Adrenal gland (tissue), 12 donors: ENCODE results near the gene SLC30A7. TPM values are rescaled to one million over a fixed set of nuclear protein-coding genes. Genes with fewer than 3 reads are reported as not detected.

ENCODE experiments used
- DNase-seq, 7 donors: peaks; one replicate each; pipeline ENCODE4 v3.0.0-alpha.2; 2019 to 2020
- H3K27ac ChIP-seq, 5 donors: fragments of 200-600 bp; sonication (generic) in 4 of 5; 1 replicate in 3 of 5; 2 replicates in 2 of 5; pipeline versions ENCODE4 v1.5.1 to v1.8.0; 2016 to 2020; ENCODE audit warnings: mild to moderate bottlenecking in 1 of 5
- H3K27me3 ChIP-seq: fragments of 200-600 bp; 2 replicates; pipeline ENCODE4 v1.8.0; 2021
- H3K36me3 ChIP-seq, 2 donors: fragments of 200-600 bp; replicated peaks in 1 of 2; 1 replicate in 1 of 2; 2 replicates in 1 of 2; pipeline versions ENCODE4 v1.5.1 to v1.8.0; 2018 to 2022
- H3K4me1 ChIP-seq, 2 donors: fragments of 200-600 bp; replicated peaks in 1 of 2; 1 replicate in 1 of 2; 2 replicates in 1 of 2; pipeline versions ENCODE4 v1.5.1 to v1.8.0; 2018 to 2021
- H3K4me3 ChIP-seq, 4 donors: fragments of 200-600 bp; sonication (generic) in 3 of 4; one replicate each; pipeline ENCODE4 v1.5.1; 2016 to 2018
- H3K9me3 ChIP-seq, 3 donors: fragments of 200-600 bp; sonication (generic) in 1 of 3; replicated peaks in 1 of 3; 1 replicate in 2 of 3; 2 replicates in 1 of 3; pipeline versions ENCODE4 v1.5.1 to v1.8.0; 2016 to 2021
- POLR2A ChIP-seq, 2 donors: fragments of 450-650 bp; IDR thresholded peaks; one replicate each; pipeline ENCODE4 v1.6.1; 2017; ENCODE audit warnings: antibody characterized with exemption in 2 of 2, mild to moderate bottlenecking in 2 of 2, moderate library complexity in 1 of 2
- WGBS, 4 donors: extraction: QIAGEN DNeasy Blood & Tissue Kit in 2 of 4; methylation state at CpG; one replicate each; pipeline versions ENCODE4 v1.1.5 to v1.1.7; 2013 to 2017; 5-methylcytosine and 5-hydroxymethylcytosine counted together
- intact Hi-C, 2 donors: fragments of 100-400 bp; cut with DNase I; formaldehyde crosslinking; loops; one replicate each; pipeline versions ENCODE4 v1.14.1 to v1.15.0; 2022 to 2023
- polyA plus RNA-seq, 3 donors: library from polyadenylated mRNA; stranded (reverse); fragments of 200-250 nt in 2 of 3; fragments of 350-450 nt in 1 of 3; fragmentation: Illumina TruSeq in 1 of 3; extraction: RNeasy Lipid Tissue Mini Kit (QIAGEN cat#74804) in 1 of 3; gene quantifications; one replicate each; pipeline ENCODE4 v1.2.3, GENCODE V29; 2013 to 2014
- total RNA-seq, 9 donors: library from RNA; depleted of rRNA in 4 of 9; stranded (reverse); fragments of >200 nt in 4 of 9; fragments of 120-200 nt in 1 of 9; fragmentation: NEBNext Ultra II Directional in 1 of 9; extraction: Animal tissue kit (Norgen Biotek cat#: 25700) in 1 of 9; gene quantifications; one replicate each; pipeline versions ENCODE4 v1.1.0 to v1.2.4, GENCODE V29; 2013 to 2023
- TF ChIP-seq, protein P1 (sequence below), 6 experiments: fragments of 450-650 bp in 4 of 6; fragments of 200-600 bp in 2 of 6; sonication (generic) in 1 of 6; IDR thresholded peaks; 1 replicate in 5 of 6; 2 replicates in 1 of 6; pipeline versions ENCODE4 v1.5.1 to v1.8.0; 2016 to 2021; ENCODE audit warnings: antibody characterized with exemption in 6 of 6, mild to moderate bottlenecking in 2 of 6, moderate library complexity in 1 of 6
- donor health status: healthy with polysubstance abuse.
- donor health status: Bipolar disorder and iron deficiency.
- donor health status: DM: yes; HTN: yes; CAD: no.
- donor health status: DM: no; HTN: no; CAD: no.
- donor health status: DM: no; HTN: no; CAD: no.
- donor health status: DM: yes; HTN: yes; CAD: no.

The SLC30A7 gene
- total and polyA plus RNA-seq, 12 donors: 3.1 to 79.8 (median 30.5) TPM

DNA sequence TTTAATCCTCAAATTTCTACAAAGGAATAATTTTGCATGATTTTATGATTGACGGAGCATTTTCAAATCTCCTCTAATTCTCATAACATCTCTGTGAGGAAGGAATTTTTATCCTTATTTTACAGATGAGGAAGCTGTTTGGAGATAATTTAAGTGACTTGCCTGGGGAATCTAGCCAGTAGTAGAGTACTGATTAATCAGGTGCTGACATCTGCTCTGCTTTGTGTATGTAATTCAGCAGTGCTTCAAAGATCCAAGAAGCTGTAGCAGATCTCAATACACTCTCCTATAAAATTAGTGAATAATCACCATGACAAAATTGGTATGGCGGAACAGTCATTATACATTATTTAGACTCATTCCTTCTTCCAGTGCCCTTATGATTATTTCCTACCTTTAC lies 83.7 kb downstream of the SLC30A7 start:
- 95 to 98% (median 97%) methylated on average over 2 of the region's 2 CpGs for WGBS, 4 donors
- Histone ChIP-seq H3K27ac (no peak overlapping the region), H3K4me3 (no peak overlapping the region), H3K4me1 (no peaks in the 10 kb centered on the region), H3K27me3 (no peaks in the 10 kb centered on the region), H3K36me3 (no peaks in the 10 kb centered on the region), H3K9me3 (no peaks in the 10 kb centered on the region)
- intact Hi-C loops: no loop called here
- no peak for DNase-seq
- TF ChIP-seq, protein P1, sequence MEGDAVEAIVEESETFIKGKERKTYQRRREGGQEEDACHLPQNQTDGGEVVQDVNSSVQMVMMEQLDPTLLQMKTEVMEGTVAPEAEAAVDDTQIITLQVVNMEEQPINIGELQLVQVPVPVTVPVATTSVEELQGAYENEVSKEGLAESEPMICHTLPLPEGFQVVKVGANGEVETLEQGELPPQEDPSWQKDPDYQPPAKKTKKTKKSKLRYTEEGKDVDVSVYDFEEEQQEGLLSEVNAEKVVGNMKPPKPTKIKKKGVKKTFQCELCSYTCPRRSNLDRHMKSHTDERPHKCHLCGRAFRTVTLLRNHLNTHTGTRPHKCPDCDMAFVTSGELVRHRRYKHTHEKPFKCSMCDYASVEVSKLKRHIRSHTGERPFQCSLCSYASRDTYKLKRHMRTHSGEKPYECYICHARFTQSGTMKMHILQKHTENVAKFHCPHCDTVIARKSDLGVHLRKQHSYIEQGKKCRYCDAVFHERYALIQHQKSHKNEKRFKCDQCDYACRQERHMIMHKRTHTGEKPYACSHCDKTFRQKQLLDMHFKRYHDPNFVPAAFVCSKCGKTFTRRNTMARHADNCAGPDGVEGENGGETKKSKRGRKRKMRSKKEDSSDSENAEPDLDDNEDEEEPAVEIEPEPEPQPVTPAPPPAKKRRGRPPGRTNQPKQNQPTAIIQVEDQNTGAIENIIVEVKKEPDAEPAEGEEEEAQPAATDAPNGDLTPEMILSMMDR (IDR thresholded peaks at IDR 0.05): no peak
- no peak for TF ChIP-seq POLR2A (IDR thresholded peaks at IDR 0.05)

DNA sequence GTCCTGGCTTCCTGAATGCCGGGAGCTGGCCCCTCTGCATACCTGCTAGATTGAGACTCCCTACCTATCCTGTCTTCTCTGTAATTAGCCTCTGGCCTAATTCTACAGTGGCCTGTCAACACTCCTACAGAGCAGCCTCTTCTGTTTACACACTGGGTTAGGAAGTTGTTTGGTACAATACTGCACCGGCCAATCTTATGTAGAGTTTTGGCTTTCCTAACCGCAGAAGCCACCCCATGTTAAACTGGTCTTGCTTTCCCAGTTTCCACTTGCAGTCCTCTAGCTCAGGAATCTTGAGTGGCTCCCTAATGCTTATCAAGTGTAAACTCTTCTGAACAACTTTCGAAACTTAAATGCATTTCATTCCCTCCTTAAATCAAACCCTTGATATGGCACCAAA lies 86.9 kb downstream of the SLC30A7 start:
- Histone ChIP-seq H3K27ac (no peak overlapping the region), H3K4me3 (no peak overlapping the region), H3K4me1 (no peaks in the 10 kb centered on the region), H3K27me3 (no peaks in the 10 kb centered on the region), H3K9me3 (no peaks in the 10 kb centered on the region), H3K36me3 (no peaks in the 10 kb centered on the region)
- intact Hi-C loops: no loop called here
- TF ChIP-seq POLR2A (IDR thresholded peaks at IDR 0.05): no peak
- TF ChIP-seq, protein P1 (IDR thresholded peaks at IDR 0.05): no peak
- DNase-seq: no peak
- WGBS, 4 donors: 97 to 100% (median 99%) methylated on average over 4 of the region's 4 CpGs

DNA sequence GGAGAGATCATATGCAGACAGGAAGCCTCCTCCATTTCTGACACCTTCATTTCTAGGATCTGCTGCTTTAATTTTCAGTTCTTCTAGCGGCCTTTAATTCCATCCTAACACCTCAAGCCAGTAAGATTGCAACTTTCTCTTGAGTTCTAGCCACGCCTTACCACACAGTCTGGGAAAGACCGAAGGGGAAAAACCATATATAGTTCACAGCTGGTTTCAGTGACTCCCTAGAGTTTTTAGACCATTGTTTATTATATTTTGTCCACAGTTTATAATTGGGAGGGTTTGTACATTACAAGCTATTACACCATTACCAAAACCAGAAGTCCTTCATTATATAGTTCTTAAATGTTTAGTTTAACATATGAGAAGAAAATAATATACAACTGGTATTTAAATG lies 92.2 kb downstream of the SLC30A7 start:
- TF ChIP-seq POLR2A (IDR thresholded peaks at IDR 0.05): no peak
- TF ChIP-seq, protein P1 (IDR thresholded peaks at IDR 0.05): no peak
- 93 to 96% (median 96%) methylated on average over 3 of the region's 3 CpGs for WGBS, 4 donors
- H3K27me3 ChIP-seq: no peaks in the 10 kb centered on the region
- H3K4me3 ChIP-seq: no peak overlapping the region
- DNase-seq: no peak
- no peaks in the 10 kb centered on the region for H3K36me3 ChIP-seq
- H3K27ac ChIP-seq: no peak overlapping the region
- intact Hi-C loops: no loop called here
- H3K9me3 ChIP-seq: no peaks in the 10 kb centered on the region
- no peaks in the 10 kb centered on the region for H3K4me1 ChIP-seq

DNA sequence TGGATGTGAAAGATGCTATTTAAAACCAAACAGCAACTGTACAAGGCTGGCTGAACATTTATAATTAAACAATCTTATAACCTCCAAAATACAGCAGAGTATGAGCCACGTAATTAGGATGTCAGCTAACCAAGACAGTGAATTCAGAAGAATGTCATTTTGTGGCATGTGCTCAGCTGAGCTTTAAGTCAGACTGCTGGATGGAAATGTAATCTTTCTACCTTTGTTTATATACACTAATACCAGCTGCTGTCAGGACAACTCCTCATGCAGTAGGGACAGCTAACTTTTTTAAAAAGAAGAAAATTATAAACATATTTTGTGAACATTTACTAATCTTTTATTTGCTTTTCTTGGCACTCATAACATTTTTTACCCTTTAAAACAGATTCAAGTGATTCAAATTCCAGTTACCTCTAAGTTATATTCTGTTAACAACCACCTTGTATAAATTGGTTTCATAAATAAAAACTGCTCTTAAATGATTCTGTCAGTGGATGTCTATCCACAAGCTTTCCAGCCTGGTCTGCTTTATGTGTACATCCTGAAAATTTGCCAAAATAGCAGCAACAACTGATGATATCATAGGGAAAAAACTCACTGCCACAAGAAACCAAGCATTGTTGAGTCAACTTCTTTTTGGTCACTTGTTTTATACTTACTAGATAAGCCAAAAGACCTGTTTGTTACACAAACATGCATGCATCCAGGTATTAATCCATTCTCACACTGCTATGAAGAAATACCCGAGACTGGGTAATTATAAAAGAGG lies 93.6 kb downstream of the SLC30A7 start:
- no peak for TF ChIP-seq POLR2A (IDR thresholded peaks at IDR 0.05)
- TF ChIP-seq, protein P1 (IDR thresholded peaks at IDR 0.05): no peak
- intact Hi-C loops: no loop called here
- DNase-seq: no peak
- no peaks in the 10 kb centered on the region for H3K9me3 ChIP-seq
- no peaks in the 10 kb centered on the region for H3K4me1 ChIP-seq
- WGBS, 4 donors: 71 to 81% (median 78%) methylated on average over 2 of the region's 2 CpGs
- H3K27me3 ChIP-seq: no peaks in the 10 kb centered on the region
- H3K4me3 ChIP-seq: no peak overlapping the region
- no peak overlapping the region for H3K27ac ChIP-seq
- H3K36me3 ChIP-seq: no peaks in the 10 kb centered on the region
